Spleen (tissue), 11 donors: Measurements from ENCODE around the gene APOC1. TPM values are rescaled to one million over a fixed set of nuclear protein-coding genes. Genes with fewer than 3 reads are reported as not detected.
"Not testable (repeated sequence)": the region's sequence is repeated elsewhere in the genome, so short reads cannot be mapped to it uniquely, and the experiment has no call there.

Experiments
- DNase-seq: peaks from one replicate; pipeline ENCODE4 v3.0.0-alpha.2; 2020
- H3K27ac ChIP-seq, 8 donors: fragments of 200-600 bp; sonication (generic) in 7 of 8; 1 replicate in 4 of 8; 2 replicates in 4 of 8; pipeline versions ENCODE4 v1.5.0 to v1.8.0; 2016 to 2021; ENCODE audit warnings: inconsistent platforms in 4 of 8, mild to moderate bottlenecking in 4 of 8, moderate library complexity in 1 of 8
- H3K27me3 ChIP-seq, 7 donors: fragments of 200-600 bp; sonication (generic) in 6 of 7; replicated peaks in 1 of 7; 1 replicate in 4 of 7; 2 replicates in 3 of 7; pipeline versions ENCODE4 v1.5.0 to v1.8.0; 2016 to 2021; ENCODE audit warnings: inconsistent platforms in 3 of 7, mild to moderate bottlenecking in 1 of 7
- H3K36me3 ChIP-seq, 6 donors: fragments of 200-600 bp; sonication (generic) in 5 of 6; 1 replicate in 4 of 6; 2 replicates in 2 of 6; pipeline versions ENCODE4 v1.5.0 to v1.8.0; 2016 to 2021; ENCODE audit warnings: inconsistent platforms in 2 of 6
- H3K4me1 ChIP-seq, 6 donors: fragments of 200-600 bp; sonication (generic) in 5 of 6; 1 replicate in 3 of 6; 2 replicates in 3 of 6; pipeline versions ENCODE4 v1.5.0 to v1.8.0; 2016 to 2021; ENCODE audit warnings: inconsistent platforms in 3 of 6
- H3K4me3 ChIP-seq, 8 donors: fragments of 200-600 bp; sonication (generic) in 7 of 8; 1 replicate in 4 of 8; 2 replicates in 4 of 8; pipeline versions ENCODE4 v1.5.0 to v1.8.0; 2016 to 2021; ENCODE audit warnings: inconsistent platforms in 4 of 8, mild to moderate bottlenecking in 4 of 8, moderate library complexity in 2 of 8
- H3K9me3 ChIP-seq, 8 donors: fragments of 200-600 bp; sonication (generic) in 7 of 8; 1 replicate in 4 of 8; 2 replicates in 4 of 8; pipeline versions ENCODE4 v1.5.0 to v1.8.0; 2016 to 2021; ENCODE audit warnings: inconsistent platforms in 4 of 8
- POLR2A ChIP-seq, 3 donors: fragments of 450-650 bp; IDR thresholded peaks; one replicate each; pipeline ENCODE4 v1.5.1; 2017; ENCODE audit warnings: antibody characterized with exemption in 3 of 3, mild to moderate bottlenecking in 1 of 3
- POLR2AphosphoS5 ChIP-seq, 3 donors: sonication (generic); formaldehyde crosslinking; IDR thresholded peaks; one replicate each; pipeline ENCODE4 v1.5.1; 2017; ENCODE audit warnings: antibody characterized with exemption in 3 of 3
- WGBS, 5 donors: extraction: QIAGEN DNeasy Blood & Tissue Kit in 3 of 5; methylation state at CpG; one replicate each; pipeline versions ENCODE4 v1.1.5 to v1.1.7; 2013 to 2018; 5-methylcytosine and 5-hydroxymethylcytosine counted together
- intact Hi-C: fragments of 100-400 bp; cut with DNase I; formaldehyde crosslinking; loops from one replicate; pipeline ENCODE4 v1.15.0; 2023; ENCODE audit warnings: low total_unique reads
- polyA plus RNA-seq, 3 donors: library from polyadenylated mRNA; stranded (reverse); fragments of 200-250 nt; gene quantifications; one replicate each; pipeline ENCODE4 v1.2.1, GENCODE V29; 2013
- total RNA-seq, 7 donors: library from RNA; depleted of rRNA in 3 of 7; stranded (reverse); fragments of >200 nt in 3 of 7; fragmentation: NEBNext Ultra II Directional in 4 of 7; extraction: Animal tissue kit (Norgen Biotek cat#: 25700) in 4 of 7; gene quantifications; one replicate each; pipeline versions ENCODE4 v1.1.0 to v1.2.1, GENCODE V29; 2016 to 2021
- TF ChIP-seq, protein P1 (sequence below), 11 experiments: fragments of 200-600 bp in 7 of 11; fragments of 450-650 bp in 4 of 11; sonication (generic) in 4 of 11; IDR thresholded peaks in 8 of 11; conservative IDR thresholded peaks in 3 of 11; 1 replicate in 7 of 11; 2 replicates in 4 of 11; pipeline versions ENCODE4 v1.4.0 to v1.8.0; 2016 to 2021; ENCODE audit warnings: antibody characterized with exemption in 11 of 11, inconsistent platforms in 4 of 11, mild to moderate bottlenecking in 1 of 11
- donor health status: healthy with polysubstance abuse.
- donor health status: DM: no; HTN: no; CAD: no; lungs with moderate emphysema.
- donor health status: DM: no; HTN: no; CAD: no.
- donor health status: Bipolar disorder and iron deficiency.
- donor health status: healthy.
- donor health status: DM: no; HTN: no; CAD: no.
- donor health status: DM: yes; HTN: yes; CAD: no.

APOC1 gene
- total and polyA plus RNA-seq, 10 donors, result 90.0 to 465 (median 198) TPM

DNA sequence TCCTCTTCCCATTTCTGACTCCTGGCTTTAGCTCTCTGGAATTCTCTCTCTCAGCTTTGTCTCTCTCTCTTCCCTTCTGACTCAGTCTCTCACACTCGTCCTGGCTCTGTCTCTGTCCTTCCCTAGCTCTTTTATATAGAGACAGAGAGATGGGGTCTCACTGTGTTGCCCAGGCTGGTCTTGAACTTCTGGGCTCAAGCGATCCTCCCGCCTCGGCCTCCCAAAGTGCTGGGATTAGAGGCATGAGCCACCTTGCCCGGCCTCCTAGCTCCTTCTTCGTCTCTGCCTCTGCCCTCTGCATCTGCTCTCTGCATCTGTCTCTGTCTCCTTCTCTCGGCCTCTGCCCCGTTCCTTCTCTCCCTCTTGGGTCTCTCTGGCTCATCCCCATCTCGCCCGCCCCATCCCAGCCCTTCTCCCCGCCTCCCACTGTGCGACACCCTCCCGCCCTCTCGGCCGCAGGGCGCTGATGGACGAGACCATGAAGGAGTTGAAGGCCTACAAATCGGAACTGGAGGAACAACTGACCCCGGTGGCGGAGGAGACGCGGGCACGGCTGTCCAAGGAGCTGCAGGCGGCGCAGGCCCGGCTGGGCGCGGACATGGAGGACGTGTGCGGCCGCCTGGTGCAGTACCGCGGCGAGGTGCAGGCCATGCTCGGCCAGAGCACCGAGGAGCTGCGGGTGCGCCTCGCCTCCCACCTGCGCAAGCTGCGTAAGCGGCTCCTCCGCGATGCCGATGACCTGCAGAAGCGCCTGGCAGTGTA, 6.2 kb upstream of the APOC1 start:
- peaks cover 0 to 58% (median 23%) of the 10 kb centered on the region in 7 donors for H3K27me3 ChIP-seq
- no peaks in the 10 kb centered on the region for H3K9me3 ChIP-seq
- DNase-seq, result no peak
- peak overlapping the region in 1 of 8 donors; percentile 44 for H3K4me3 ChIP-seq
- TF ChIP-seq POLR2AphosphoS5 (IDR thresholded peaks at IDR 0.05), result no peak
- WGBS, 5 donors, result 93 to 96% (median 96%) methylated on average over 38 to 46 of the region's 46 CpGs
- peaks cover 0 to 10% (median 1%) of the 10 kb centered on the region in 6 donors for H3K36me3 ChIP-seq
- H3K4me1 ChIP-seq, result peaks cover 20 to 72% (median 47%) of the 10 kb centered on the region in 6 donors
- H3K27ac ChIP-seq, result no peak overlapping the region
- intact Hi-C loops, result no loop called here

DNA sequence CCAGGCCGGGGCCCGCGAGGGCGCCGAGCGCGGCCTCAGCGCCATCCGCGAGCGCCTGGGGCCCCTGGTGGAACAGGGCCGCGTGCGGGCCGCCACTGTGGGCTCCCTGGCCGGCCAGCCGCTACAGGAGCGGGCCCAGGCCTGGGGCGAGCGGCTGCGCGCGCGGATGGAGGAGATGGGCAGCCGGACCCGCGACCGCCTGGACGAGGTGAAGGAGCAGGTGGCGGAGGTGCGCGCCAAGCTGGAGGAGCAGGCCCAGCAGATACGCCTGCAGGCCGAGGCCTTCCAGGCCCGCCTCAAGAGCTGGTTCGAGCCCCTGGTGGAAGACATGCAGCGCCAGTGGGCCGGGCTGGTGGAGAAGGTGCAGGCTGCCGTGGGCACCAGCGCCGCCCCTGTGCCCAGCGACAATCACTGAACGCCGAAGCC, 5.6 kb upstream of the APOC1 start:
- 95 to 97% (median 96%) methylated on average over 26 to 44 of the region's 44 CpGs for WGBS, 5 donors
- Histone ChIP-seq H3K4me3 (no peak overlapping the region), H3K36me3 (peaks cover 0 to 8% (median 0%) of the 10 kb centered on the region in 6 donors), H3K4me1 (peaks cover 18 to 72% (median 44%) of the 10 kb centered on the region in 6 donors), H3K9me3 (no peaks in the 10 kb centered on the region), H3K27me3 (peaks cover 0 to 60% (median 23%) of the 10 kb centered on the region in 7 donors), H3K27ac (no peak overlapping the region)
- DNase-seq, result no peak
- intact Hi-C loops, result no loop called here
- no peak for TF ChIP-seq POLR2A (IDR thresholded peaks at IDR 0.05)
- TF ChIP-seq, protein P1, sequence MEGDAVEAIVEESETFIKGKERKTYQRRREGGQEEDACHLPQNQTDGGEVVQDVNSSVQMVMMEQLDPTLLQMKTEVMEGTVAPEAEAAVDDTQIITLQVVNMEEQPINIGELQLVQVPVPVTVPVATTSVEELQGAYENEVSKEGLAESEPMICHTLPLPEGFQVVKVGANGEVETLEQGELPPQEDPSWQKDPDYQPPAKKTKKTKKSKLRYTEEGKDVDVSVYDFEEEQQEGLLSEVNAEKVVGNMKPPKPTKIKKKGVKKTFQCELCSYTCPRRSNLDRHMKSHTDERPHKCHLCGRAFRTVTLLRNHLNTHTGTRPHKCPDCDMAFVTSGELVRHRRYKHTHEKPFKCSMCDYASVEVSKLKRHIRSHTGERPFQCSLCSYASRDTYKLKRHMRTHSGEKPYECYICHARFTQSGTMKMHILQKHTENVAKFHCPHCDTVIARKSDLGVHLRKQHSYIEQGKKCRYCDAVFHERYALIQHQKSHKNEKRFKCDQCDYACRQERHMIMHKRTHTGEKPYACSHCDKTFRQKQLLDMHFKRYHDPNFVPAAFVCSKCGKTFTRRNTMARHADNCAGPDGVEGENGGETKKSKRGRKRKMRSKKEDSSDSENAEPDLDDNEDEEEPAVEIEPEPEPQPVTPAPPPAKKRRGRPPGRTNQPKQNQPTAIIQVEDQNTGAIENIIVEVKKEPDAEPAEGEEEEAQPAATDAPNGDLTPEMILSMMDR (IDR thresholded peaks at IDR 0.05 in 8 of 11, conservative IDR thresholded peaks at IDR 0.05 in 3 of 11), result no peak
- no peak for TF ChIP-seq POLR2AphosphoS5 (IDR thresholded peaks at IDR 0.05)

DNA sequence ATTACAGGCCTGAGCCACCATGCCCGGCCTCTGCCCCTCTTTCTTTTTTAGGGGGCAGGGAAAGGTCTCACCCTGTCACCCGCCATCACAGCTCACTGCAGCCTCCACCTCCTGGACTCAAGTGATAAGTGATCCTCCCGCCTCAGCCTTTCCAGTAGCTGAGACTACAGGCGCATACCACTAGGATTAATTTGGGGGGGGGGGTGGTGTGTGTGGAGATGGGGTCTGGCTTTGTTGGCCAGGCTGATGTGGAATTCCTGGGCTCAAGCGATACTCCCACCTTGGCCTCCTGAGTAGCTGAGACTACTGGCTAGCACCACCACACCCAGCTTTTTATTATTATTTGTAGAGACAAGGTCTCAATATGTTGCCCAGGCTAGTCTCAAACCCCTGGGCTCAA, 4.6 kb upstream of the APOC1 start:
- 82 to 91% (median 89%) methylated on average over 4 to 5 of the region's 5 CpGs for WGBS, 5 donors
- intact Hi-C loops, result no loop called here
- TF ChIP-seq, protein P1 (IDR thresholded peaks at IDR 0.05 in 8 of 11, conservative IDR thresholded peaks at IDR 0.05 in 3 of 11), result no peak
- TF ChIP-seq POLR2A (IDR thresholded peaks at IDR 0.05) (no peak), POLR2AphosphoS5 (IDR thresholded peaks at IDR 0.05) (no peak)
- Histone ChIP-seq H3K9me3 (no peaks in the 10 kb centered on the region), H3K36me3 (peaks cover 0 to 8% (median 0%) of the 10 kb centered on the region in 6 donors), H3K4me1 (peaks cover 10 to 72% (median 40%) of the 10 kb centered on the region in 6 donors), H3K4me3 (no peak overlapping the region), H3K27ac (no peak overlapping the region), H3K27me3 (peaks cover 0 to 63% (median 20%) of the 10 kb centered on the region in 7 donors)
- no peak for DNase-seq

DNA sequence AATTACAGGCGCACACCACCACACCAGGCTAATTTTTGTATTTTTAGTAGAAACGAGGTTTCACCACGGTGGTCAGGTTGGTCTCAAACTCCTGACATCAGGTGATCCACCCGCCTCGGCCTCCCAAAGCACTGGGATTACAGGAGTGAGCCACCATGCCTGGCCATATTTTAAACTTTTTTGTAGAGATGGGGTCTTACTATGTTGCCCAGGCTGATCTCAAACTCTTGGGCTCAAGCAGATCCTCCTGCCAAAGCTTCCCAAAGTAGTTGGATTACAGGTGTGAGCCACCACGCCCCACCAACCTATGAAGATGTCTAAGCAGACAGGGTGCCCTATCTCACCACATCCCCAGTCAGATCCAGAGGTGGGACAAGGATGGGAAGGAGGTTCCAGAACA, 2.5 kb upstream of the APOC1 start:
- intact Hi-C loops, H3K36me3 ChIP-seq, DNase-seq, H3K9me3 ChIP-seq, H3K4me3 ChIP-seq: not testable (repeated sequence)
- H3K4me1 ChIP-seq, result peaks cover 3 to 62% (median 21%) of the 10 kb centered on the region in 6 donors
- peaks cover 0 to 42% (median 0%) of the 10 kb centered on the region in 7 donors for H3K27me3 ChIP-seq
- 87 to 91% (median 88%) methylated on average over 6 of the region's 6 CpGs for WGBS, 5 donors
- H3K27ac ChIP-seq, result peak overlapping the region in 5 of 8 donors; percentile 23 to 82 (median 51)

DNA sequence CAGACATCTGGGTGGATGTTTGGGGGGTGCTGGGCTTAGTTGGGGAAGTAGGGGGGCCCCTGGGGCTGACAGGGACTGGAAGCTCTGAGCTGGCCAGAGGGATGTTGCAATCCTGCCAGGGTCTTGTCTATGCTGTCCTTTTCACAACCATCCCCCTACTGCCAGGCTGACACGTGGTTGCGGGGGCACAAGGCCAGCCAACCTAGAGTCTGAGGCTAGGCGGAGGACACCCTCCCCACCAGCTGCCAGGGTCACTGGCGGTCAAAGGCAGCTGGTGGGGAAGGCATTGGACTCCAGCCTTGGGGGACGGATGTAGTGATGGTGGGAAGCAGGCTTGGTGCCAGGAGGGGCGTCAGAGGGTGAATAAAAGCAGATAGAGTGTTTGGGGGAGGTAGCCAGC, 1.6 kb upstream of the APOC1 start:
- H3K36me3 ChIP-seq, result peaks cover 0 to 8% (median 0%) of the 10 kb centered on the region in 6 donors
- TF ChIP-seq, protein P1 (IDR thresholded peaks at IDR 0.05 in 8 of 11, conservative IDR thresholded peaks at IDR 0.05 in 3 of 11), result no peak
- TF ChIP-seq POLR2A (IDR thresholded peaks at IDR 0.05), result no peak
- peak; percentile 66 to 72 (median 67) for TF ChIP-seq POLR2AphosphoS5 (IDR thresholded peaks at IDR 0.05)
- 22 to 57% (median 30%) methylated on average over 4 to 6 of the region's 6 CpGs for WGBS, 5 donors
- no peaks in the 10 kb centered on the region for H3K9me3 ChIP-seq
- peaks cover 0 to 32% (median 0%) of the 10 kb centered on the region in 7 donors for H3K27me3 ChIP-seq
- peak overlapping the region in 1 of 8 donors; percentile 17 for H3K4me3 ChIP-seq
- peak overlapping the region in 5 of 8 donors; percentile 23 to 82 (median 81) for H3K27ac ChIP-seq
- peaks cover 3 to 58% (median 21%) of the 10 kb centered on the region in 6 donors for H3K4me1 ChIP-seq
- DNase-seq, result peak; percentile 89
- intact Hi-C loops, result no loop called here

DNA sequence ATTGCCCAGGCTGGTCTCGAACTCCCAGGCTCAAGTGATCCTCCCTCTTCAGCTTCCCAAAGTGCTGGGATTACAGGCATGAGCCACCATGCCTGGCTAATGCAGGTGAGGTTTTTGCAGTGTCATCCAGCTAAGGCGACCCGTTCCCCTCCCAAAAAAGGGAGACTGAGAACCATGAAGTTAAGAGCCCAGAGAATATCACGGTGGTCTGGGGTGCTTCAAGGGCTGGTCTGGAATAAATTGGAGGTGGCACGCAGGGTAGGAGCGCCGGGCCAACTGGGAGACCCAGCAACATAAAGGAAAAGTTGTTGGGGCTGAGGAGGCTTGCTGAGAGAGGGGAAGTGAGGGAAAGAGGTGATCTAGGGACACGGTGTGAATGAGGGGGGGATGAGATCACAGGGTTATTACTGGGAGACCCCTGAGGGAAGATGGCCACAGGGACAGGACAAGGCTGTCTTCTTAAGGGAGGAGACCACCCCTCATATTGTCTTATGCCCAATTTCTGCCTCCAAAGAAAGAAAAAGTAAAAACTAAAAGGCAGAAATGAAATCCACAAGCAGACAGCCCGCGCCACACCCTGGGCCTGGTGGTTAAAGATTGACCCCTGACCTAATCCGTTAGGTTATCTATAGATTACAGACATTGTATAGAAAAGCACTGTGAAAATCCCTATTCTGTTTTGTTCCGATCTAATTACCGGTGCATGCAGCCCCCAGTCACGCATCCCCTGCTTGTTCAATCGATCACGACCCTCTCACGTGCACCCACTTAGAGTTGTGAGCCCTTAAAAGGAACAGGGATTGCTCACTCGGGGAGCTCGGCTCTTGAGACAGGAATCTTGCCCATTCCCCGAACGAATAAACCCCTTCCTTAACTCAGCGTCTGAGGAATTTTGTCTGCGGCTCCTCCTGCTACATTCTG, 636 bp upstream of the APOC1 start:
- H3K9me3 ChIP-seq, H3K36me3 ChIP-seq, intact Hi-C loops, DNase-seq: not testable (repeated sequence)
- Histone ChIP-seq H3K4me3 (peak overlapping the region in 3 of 8 donors; percentile 54 to 64 (median 54)), H3K27me3 (peaks cover 0 to 32% (median 0%) of the 10 kb centered on the region in 7 donors), H3K4me1 (peaks cover 3 to 58% (median 21%) of the 10 kb centered on the region in 6 donors), H3K27ac (peak overlapping the region in 7 of 8 donors; percentile 67 to 82 (median 78))
- WGBS, 5 donors, result 53 to 55% (median 53%) methylated on average over 22 to 23 of the region's 23 CpGs
